Stimulated activated CD4-positive, alpha-beta T cell treated with anti-CD3 and anti-CD28 coated beads, Interleukin-4, amount 100 ng/mL, for 24 hours (primary cell): Measurements from ENCODE around the gene NFAT5.
"Not testable (repeated sequence)": the region's sequence is repeated elsewhere in the genome, so short reads cannot be mapped to it uniquely, and the experiment has no call there.

Experiments
- DNase-seq: peaks from one replicate; pipeline ENCODE4 v3.0.0-alpha.2; 2020

NFAT5 gene, protein sequence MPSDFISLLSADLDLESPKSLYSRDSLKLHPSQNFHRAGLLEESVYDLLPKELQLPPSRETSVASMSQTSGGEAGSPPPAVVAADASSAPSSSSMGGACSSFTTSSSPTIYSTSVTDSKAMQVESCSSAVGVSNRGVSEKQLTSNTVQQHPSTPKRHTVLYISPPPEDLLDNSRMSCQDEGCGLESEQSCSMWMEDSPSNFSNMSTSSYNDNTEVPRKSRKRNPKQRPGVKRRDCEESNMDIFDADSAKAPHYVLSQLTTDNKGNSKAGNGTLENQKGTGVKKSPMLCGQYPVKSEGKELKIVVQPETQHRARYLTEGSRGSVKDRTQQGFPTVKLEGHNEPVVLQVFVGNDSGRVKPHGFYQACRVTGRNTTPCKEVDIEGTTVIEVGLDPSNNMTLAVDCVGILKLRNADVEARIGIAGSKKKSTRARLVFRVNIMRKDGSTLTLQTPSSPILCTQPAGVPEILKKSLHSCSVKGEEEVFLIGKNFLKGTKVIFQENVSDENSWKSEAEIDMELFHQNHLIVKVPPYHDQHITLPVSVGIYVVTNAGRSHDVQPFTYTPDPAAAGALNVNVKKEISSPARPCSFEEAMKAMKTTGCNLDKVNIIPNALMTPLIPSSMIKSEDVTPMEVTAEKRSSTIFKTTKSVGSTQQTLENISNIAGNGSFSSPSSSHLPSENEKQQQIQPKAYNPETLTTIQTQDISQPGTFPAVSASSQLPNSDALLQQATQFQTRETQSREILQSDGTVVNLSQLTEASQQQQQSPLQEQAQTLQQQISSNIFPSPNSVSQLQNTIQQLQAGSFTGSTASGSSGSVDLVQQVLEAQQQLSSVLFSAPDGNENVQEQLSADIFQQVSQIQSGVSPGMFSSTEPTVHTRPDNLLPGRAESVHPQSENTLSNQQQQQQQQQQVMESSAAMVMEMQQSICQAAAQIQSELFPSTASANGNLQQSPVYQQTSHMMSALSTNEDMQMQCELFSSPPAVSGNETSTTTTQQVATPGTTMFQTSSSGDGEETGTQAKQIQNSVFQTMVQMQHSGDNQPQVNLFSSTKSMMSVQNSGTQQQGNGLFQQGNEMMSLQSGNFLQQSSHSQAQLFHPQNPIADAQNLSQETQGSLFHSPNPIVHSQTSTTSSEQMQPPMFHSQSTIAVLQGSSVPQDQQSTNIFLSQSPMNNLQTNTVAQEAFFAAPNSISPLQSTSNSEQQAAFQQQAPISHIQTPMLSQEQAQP (N-terminal part only)

DNA sequence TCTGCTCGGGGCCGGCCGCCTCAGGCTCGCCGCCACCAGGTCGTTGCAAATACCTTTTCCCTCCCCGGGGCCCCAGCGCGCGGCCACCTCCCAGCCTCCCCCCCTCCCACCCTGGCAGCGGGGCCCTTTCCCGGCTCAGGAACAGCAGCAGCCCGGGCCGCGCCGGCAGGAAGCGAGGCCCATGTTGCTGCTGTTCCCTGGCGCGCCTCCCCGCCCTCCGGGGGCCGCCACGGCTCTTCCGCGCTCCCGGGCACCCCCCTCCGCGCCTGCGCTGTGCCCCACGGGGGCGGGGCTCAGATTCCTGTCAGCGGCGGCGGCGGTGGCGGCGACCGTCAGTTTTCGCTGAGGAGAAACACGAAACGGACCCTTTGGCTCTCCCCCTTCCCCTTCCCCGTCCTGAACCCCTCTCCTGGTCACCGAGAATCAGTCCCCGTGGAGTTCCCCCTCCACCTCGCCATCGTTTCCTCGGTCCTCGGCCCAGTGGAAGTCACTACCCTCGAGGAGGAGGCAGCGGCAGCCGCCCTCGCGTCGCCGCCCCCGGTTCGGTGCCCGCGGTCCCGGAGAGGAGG is at the start of gene NFAT5:
Gene NFAT5, plus strand, starts transcription at position 296 of the 569 bp plus-strand sequence. CDS start 336 bp downstream, outside the sequence.
- DNase-seq = peak; percentile 87

DNA sequence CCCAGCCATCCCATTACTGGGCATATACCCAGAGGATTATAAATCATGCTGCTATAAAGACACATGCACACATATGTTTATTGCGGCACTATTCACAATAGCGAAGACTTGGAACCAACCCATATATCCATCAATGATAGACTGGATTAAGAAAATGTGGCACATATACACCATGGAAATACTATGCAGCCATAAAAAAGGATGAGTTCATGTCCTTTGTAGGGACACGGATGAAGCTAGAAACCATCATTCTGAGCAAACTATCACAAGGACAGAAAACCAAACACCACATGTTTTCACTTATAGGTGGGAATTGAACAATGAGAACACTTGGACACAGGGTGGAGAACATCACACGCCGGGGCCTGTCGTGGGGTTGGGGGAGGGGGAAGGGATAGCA is 47.9 kb upstream of the NFAT5 start:
- DNase-seq = not testable (repeated sequence)

DNA sequence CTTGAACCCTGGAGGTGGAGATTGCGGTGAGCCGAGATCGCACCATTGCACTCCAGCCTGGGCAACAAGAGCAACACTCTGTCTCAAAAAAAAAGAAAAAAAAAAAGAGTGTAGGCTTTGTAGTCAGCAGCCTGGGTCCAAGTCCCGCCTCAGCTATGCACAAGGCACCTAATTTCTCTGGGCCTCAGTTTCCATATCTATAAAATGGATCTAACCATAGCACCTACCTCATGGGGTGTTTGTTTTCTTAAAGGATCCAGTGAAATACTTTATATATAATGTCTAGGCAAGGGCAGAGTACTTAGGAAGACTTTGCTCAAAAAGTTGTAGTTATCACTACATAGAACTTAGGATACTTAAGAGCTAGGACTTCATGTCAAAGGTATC is 45.4 kb upstream of the NFAT5 start:
- DNase-seq = no peak

DNA sequence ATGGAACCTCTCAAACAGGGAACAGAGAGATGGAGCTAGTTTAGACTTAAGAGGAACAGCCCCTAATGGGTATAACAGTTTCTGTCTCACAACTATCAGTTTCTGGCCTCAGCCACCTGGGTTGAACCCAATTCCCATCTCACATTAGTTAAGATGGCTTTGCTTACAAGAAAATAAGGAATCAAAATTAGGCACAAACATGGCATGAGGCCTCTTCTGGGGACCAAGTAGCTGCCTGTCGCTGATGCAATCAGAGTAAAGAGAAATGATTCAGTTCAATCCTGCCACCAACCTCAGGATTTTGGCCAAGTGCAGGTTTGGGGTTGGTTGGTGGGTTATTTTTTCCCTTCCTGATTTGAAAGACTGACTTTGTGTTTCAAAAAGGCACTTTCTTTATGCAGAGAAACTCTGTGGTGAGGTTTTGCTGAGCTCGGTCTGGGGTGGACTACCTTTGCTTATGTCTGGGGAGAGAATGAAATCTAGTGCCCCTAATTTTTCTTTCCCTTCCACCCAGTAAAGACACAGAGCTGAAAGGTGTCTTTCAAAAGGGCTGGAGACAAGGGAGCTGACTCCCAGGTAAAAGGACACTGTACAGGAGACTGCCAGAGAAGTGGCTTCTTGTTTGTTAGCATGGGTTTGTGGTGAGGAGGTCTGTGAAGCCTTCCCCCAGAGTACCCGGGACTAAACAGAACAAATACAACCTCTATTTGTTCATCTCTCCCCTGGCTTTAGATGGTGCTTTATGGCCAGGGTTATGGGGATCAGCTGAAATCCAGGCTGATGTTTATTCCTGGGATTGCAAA is 44.8 kb upstream of the NFAT5 start:
- peak; percentile 15 for DNase-seq

DNA sequence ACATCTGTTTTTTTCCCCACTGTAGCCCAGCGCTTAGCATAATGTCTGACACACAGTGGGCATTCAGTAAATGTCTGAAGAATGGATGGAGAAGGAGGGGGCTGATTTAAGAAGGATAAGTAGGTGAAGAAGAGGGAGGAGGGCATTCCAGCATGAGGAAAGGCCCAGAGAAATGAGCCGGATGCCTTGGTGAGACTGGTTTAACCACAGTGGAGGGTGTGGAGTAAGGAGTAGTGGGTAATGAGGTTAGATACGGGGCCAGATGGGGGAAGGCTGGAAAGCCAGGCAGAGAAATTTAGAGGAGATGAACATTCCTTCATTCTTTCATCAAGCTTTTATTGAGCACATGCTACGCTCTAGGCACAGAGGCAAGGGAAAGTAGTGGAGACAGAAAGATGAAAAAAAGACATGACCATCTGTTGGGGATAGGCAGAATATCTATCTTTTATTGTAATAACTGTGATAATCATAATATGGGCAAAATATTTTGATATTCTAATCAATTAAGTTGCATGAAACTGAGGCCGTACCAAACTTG is 43.7 kb upstream of the NFAT5 start:
- no peak for DNase-seq

DNA sequence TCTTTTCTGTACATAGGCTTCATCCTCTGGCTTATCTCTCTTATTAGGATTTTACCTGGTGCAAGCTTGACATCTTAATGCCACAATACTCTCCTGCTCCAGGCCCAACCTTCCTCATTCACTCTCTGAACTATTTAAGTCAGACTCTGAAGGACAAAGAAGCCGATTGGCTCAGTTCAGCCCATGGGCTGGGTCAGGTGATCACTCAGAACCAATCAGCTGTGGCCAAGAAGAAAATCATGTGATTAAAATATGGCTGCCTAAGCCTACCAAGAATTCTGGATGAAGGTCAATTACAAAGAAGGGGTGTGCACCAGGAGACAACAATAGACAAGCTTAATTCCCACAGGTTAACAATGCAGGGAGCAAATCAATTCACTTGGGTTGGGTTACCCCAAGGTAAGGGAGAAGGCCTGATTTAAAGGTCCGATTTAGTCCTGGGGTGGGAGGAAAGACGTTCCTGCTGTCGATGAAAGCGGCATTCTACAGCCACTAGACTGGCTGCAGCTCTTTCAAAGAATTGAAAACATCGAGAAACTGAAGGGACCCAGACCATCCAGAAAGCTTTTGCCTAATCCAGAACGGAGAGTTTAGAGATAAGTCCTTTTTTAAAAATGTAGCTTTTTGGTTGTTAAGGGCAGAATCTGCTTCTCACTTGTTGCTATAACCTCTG is 42.9 kb upstream of the NFAT5 start:
- no peak for DNase-seq

DNA sequence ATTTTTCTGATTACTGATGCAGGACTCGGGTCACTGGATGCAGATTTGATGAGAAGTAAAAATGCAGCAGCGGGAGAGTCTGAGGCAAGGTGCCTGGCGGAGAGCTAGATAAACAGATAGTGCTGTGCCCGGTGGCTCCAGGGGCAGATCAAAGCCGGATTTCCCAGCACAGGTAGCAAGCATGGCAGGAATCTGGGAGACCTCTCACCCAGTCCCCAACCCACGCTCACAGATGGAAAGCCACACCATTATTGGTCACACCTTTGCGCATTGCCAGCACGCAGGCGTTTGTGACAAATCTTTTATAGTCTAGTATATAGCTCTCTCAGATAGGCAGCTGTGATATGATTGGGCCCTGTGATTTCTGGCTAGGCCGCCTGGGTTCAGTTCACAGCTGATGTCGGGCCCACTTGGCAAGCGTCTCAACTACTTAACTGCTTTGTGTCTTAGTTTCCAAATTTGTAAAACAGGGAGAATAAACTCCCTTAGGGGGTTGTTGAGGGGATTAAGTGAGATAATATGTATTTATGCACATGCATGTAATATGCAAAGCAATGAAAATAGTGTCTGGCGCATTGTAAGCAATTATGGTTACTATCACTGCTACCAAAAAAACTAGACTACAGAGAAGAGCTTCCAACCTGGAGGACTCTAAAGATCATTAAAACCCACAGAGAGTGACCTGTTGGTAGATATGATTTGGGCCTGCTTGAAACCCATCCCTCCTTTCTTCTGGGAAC is 42.0 kb upstream of the NFAT5 start:
- DNase-seq = no peak

DNA sequence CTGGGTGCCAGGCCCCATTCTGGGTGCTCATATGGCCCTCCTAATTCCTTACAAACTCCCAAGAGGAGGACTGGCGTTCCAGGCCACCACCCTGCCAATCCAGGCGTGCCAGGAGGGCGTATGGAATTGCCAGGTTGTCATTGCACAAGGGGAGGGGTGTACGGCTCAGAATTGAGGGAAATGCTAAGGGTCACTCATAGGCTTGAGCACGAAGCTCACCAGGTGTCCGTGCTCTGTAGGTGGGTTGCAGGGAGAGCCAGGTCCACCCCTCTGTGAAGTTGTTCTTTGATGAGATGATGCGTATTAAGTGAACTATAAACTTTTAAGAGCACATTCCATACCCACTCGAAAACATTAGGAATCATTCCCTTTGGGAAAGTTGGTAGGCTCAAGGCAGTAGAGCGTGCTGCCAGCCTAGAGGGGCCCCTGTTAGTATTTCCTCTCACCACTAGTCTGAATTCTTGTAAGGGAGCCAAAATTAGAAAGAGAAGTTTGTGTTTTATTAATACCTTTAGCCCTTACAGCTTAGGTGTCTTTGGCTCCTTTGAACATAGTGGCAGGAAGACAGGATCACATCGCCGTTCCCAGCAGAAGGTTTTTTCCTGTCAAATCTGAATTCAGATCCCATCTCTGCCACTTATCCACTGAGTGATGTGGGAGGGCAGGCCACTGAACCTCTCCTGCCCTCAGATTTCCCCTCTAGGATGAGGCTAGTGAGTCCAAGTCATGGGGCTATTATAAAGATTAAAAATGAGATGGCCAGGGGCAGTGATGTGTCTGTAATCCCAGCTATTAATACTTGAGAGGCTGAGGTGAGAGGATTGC is 38.7 kb upstream of the NFAT5 start:
- no peak for DNase-seq

DNA sequence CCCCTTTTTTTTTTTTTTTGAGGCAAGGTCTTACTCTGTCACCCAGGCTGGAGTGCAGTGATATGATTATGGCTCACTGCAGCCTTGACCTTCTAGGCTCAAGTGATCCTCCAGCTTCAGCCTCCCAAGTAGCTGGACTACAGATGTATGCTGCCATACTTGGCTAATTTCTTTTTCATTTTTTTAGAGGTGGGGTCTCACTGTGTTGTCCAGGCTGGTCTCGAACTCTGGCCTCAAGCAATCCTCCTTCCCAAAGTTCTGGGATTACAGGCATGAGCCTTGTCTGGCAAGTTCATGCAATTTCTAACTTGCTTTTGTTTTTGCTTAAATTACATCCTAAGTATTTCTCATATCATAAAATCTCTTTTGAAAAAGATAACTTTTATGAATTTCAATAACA is 33.8 kb upstream of the NFAT5 start:
- no peak for DNase-seq

DNA sequence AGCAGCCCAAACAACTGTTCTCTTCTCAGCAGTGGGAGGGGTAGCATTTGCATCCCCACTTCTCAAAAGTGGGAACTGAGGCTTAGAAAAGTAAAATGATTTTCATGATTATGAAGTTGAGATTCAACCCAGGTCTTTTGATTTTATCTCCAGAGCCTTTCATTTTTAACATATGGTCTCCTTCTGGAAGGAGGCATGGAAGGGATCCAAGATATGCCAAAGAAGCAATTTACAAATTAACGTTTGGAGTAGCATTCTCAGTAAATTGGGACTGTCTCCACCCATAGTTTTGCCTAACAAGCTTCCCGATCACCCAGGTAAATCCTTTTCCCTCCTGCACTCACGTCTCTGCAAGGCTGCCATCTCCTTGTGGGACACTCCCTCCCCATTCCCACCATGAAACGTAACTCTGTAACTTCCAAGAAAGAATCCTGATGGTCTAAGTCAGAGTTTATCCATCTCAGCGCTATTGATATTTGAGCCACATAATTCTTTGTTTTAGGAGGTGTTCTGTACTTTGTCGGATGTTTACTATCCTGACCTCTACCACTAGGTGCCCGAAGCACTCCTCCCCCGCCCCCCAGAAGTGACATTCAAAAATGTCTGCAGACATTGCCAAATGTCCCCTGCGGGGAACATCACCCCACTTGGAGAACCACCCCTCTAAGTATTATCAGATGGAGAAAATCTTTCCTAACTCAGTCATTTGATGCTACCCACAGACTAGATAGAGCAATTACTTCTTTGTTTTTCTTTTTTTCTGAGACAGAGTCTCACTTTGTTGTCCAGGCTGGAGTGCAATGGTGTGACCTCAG is 32.9 kb upstream of the NFAT5 start:
- DNase-seq = no peak

DNA sequence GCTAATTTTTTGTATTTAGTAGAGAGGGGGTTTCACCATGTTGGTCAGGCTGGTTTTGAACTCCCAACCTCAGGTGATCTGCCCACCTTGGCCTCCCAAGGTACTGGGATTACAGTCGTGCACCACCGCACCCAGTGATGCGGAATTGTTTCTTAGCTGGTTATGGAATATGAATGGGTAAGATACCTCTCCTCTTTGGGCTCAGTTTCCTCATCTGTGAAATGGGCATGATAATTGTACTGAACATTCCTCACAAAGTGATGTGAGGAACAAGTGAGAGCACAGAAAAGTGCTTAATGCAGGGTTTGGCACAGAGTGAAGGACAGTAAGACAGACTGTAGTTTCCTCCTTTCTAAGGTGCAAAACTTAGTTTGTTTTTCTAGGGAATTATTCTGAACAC is 31.0 kb upstream of the NFAT5 start:
- no peak for DNase-seq

DNA sequence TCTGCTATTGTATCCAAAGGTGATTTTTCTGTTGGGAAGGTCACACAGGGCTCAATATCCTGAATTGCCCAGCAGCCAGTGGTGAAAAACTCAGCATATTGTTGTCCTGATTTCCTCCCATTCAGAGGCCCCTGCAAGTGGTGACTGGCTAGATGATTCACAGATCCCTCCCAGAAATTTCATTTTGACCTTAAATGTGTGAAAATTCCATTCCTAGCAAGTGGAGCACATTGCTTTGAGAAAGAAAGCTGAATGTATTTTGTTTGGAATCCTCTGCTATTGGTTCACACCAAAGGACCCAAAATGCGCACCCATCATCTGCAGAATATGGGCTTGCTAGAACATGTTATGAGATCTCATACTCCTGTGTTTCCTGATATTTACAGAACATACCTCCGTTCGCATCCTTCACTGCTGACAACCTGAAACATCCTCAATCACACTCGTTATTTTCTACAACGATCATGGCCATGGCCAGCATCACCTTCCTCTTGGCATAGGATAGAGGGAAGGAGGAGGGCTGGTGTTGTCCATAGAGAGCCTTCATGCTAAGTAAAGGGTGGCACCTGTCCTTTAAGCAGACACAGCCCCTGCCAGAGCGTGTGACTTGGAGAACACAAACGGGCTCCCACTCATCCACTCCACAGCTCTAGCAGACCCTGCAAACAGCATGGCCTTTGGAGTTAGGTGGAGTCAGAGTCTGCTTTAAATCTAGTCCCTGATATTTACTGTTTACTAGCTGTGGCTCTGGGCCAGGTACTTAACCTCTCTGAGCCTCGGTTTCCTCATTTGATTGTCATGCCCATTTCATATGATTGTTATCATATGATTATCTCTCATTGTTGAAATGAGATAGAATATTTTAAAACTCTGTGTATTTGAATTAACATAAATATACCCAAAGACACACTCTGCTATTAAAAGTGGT is 30.4 kb upstream of the NFAT5 start:
- DNase-seq = no peak

DNA sequence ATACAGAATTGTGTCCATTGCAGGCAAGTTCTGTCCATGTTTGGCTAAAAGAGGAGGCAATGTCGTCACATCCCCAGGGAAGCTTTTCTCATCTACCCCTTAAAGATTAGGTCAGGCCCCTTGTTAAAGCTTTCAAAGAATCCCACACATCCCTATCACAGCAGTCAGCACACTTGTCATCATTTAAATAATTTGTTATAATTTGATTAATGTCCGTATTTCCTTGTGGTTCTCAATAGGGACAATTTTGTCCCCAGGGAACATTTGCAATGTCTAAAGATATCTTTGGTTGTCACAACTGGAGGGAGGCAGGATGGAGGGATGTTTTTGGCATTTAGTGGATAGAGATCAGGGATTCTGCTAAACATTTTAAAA is 28.1 kb upstream of the NFAT5 start:
- no peak for DNase-seq

DNA sequence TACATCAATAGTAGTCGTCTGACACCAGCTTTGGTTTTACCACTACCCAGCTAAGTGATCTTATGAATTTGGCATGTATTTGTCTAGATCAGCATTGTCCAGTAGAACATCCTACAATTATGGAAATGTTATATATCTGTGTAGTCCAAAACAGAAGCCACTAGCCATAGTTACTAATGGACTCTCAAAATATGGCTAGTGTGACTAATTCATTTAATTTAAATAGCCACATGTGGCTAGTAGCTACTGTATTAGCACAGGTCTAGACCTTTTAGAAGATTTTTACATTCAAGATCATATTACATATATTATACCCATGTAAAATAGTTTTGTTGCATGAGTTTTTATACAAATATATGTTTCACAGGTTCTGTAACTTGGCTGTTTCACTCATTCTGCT is 27.0 kb upstream of the NFAT5 start:
- DNase-seq = no peak

DNA sequence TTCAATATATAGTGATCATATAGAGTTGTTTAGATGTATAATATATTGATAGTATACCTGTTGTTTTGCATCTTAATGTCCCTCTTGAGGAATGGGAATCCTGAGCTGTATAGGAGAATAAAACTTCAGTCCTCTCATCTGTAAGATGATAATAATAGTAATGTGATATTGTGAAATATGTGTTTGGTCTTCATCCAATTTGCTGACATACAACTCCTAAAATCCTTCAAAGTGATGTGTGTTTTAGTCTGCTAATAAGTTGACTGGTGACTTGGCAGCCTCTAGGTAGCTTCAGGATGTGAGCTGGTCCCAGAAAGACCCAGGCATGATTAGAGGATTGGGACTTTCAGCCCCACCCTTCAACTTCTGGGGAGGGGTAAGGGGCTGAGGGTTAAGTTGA is 22.8 kb upstream of the NFAT5 start:
- no peak for DNase-seq

DNA sequence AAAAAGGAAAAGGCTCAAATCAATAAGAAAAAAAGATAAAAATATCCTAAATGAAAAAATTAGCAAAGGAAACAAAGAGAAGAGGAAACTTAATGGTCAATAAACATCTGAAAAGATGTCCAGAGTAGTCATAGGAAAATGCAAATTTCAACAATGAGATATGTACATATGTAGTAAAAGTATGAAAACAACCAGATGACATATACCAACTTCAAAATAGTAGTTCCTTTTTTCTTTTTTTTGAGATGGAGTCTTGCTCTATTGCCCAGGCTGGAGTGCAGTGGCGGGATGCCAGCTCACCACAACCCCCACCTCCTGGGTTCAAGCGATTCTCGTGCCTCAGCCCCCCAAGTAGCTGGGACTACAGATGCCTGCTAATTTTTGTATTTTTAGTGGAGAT is 21.7 kb upstream of the NFAT5 start:
- no peak for DNase-seq

DNA sequence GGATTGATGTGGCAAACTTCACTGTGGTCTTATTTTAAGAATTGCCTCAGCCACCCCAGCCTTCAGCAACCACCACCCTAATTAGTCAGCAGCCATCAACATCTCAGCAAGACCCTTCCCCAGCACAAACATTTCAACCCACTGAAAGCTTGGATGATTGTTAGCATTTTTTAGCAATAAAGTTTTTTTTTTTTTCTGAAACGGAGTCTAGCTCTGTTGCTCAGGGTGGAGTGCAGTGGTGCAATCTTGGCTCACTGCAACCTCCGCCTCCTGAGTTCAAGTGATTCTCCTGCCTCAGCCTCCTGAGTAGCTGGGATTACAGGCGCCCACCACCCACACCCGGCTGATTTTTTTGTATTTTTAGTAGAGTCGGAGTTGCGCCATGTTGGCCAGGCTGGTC is 19.1 kb upstream of the NFAT5 start:
- not testable (repeated sequence) for DNase-seq

DNA sequence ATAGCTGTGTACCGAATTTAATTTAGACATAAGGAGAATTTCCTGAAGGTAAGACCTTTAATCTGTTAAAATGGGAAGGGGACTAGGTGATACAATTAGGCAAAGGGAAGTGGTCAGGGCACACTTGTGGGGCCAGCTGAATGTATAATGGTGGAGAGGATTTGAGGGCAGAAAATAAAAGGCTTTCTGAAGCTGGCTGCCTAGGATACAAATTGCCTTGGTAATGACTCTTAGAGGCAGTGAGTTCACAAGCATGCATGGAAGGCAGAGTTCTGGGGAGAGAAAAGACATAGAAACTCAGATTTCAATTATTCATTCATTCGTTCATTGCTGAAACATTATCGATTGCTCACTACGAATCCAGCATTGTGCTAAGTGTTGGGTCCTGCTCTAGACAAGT is 12.4 kb upstream of the NFAT5 start:
- DNase-seq = no peak
